Measurements from ENCODE around the gene ZNF688. TPM values are rescaled to one million over a fixed set of nuclear protein-coding genes. Genes with fewer than 3 reads are reported as not detected.

The ZNF688 gene
- total RNA-seq, 3 donors from 2014 or later (not counting 1 experiment from before 2014, with no cell fraction given) = 10.1 to 16.9 (median 16.5) TPM

DNA sequence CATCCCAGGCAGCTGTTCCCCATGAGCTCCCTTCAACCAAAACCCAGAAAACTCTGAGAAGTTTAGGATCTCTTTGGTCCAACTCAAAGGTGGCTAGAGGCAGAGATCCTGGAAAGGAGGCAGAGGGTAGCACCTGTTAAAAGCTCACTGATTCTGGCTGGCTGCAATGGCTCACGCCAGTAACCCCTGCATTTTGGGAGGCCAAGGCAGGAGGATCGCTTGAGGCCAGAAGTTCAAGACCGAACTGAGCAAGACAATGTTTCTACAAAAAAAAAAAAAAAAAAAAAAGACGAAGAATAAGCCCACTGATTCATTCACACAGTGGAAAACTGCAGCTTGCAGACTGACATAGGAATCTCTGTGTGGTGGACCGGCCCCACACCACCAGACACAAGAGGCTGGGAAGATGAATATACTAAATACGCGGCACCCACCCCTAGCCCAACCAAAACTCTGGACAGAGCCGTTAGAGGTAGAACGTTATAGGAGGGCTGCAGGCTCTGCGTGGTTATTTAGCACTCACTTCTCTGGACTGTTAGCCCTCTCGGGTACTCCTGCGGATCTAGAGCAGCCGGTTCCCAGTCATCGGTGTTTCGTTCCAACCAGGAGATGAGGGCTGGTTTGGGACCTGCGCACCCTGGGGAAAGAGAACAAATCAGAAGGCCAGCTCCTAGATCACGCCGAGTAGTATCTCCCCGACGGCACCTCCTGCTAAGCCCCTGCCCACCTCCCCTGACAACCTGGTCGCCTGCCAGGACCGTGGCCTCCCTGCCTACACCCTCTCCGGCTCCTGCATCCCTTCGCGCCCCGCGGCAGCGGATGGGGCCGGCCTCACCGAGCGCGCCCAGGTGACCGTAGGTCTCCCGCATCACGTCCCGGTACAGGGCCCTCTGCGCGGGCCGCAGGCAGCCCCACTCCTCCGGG, 37.8 kb upstream of the ZNF688 start:
- H3K9me3 Mint-ChIP-seq = no peaks in the 10 kb centered on the region
- WGBS (ENCODE audit: insufficient coverage) = 20% methylated on average over 39 of the region's 40 CpGs
- ATAC-seq = peak in 2 of 3 donors; percentile 41 to 62

DNA sequence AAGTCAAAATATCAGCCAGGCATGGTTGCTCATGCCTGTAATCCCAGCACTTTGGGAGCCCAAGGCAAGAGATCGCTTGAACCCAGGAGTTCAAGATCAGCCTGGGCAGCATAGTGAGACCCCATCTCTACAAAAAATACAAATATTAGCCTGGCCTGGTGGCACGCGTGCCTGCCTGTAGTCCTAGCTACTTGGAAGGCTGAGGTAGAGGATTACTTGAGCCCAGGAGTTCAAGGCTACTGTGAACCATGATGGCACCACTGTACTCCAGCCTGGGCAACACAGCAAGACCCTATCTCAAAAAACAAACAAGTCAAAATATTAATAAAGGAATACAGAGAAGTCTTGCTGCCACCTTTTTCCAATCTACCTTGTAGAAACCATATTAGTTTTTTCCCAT, 34.5 kb upstream of the ZNF688 start:
- no peak for ATAC-seq
- peaks cover 5 to 14% of the 10 kb centered on the region in 2 donors for H3K4me1 Mint-ChIP-seq
- Histone ChIP-seq H3K4me3 (ENCODE audit: low read length) (no peak overlapping the region), H3K9me3 (ENCODE audit: control insufficient read depth, insufficient read depth, low read length) (no peaks in the 10 kb centered on the region), H3K27me3 (ENCODE audit: control insufficient read depth, insufficient read depth, low read length) (no peaks in the 10 kb centered on the region), H3K4me1 (ENCODE audit: control insufficient read depth, insufficient read depth, low read length) (peaks cover 20% of the 10 kb centered on the region), H3K36me3 (ENCODE audit: control insufficient read depth, insufficient read depth, low read length) (peaks cover 26% of the 10 kb centered on the region), H3K27ac (ENCODE audit: low read length) (no peak overlapping the region)
- no peaks in the 10 kb centered on the region for H3K36me3 Mint-ChIP-seq
- H3K27ac Mint-ChIP-seq = no peak overlapping the region
- 88% methylated on average over 1 of the region's 3 CpGs for WGBS (ENCODE audit: insufficient coverage)
- no peaks in the 10 kb centered on the region for H3K9me3 Mint-ChIP-seq
- no peaks in the 10 kb centered on the region for H3K27me3 Mint-ChIP-seq (ENCODE audit: low read depth in 2 of 2)
- no peak for DNase-seq
- H3K4me3 Mint-ChIP-seq = no peak overlapping the region
- TF ChIP-seq, protein P1, sequence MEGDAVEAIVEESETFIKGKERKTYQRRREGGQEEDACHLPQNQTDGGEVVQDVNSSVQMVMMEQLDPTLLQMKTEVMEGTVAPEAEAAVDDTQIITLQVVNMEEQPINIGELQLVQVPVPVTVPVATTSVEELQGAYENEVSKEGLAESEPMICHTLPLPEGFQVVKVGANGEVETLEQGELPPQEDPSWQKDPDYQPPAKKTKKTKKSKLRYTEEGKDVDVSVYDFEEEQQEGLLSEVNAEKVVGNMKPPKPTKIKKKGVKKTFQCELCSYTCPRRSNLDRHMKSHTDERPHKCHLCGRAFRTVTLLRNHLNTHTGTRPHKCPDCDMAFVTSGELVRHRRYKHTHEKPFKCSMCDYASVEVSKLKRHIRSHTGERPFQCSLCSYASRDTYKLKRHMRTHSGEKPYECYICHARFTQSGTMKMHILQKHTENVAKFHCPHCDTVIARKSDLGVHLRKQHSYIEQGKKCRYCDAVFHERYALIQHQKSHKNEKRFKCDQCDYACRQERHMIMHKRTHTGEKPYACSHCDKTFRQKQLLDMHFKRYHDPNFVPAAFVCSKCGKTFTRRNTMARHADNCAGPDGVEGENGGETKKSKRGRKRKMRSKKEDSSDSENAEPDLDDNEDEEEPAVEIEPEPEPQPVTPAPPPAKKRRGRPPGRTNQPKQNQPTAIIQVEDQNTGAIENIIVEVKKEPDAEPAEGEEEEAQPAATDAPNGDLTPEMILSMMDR (IDR thresholded peaks at IDR 0.05) = no peak
- intact Hi-C loops (cut with micrococcal nuclease) = no loop called here

More for the DNA sequence above, 37.8 kb upstream of the ZNF688 start:
- peak overlapping the region; percentile 91 to 96 for H3K27ac Mint-ChIP-seq
- TF ChIP-seq, protein P1 (IDR thresholded peaks at IDR 0.05) = no peak
- no peaks in the 10 kb centered on the region for H3K27me3 ChIP-seq (ENCODE audit: control insufficient read depth, insufficient read depth, low read length)
- H3K36me3 ChIP-seq (ENCODE audit: control insufficient read depth, insufficient read depth, low read length) = peaks cover 10% of the 10 kb centered on the region
- H3K36me3 Mint-ChIP-seq = no peaks in the 10 kb centered on the region
- H3K27me3 Mint-ChIP-seq (ENCODE audit: low read depth in 2 of 2) = no peaks in the 10 kb centered on the region
- H3K9me3 ChIP-seq (ENCODE audit: control insufficient read depth, insufficient read depth, low read length) = no peaks in the 10 kb centered on the region
- intact Hi-C loops (cut with micrococcal nuclease) = no loop called here
- H3K4me3 ChIP-seq (ENCODE audit: low read length) = peak overlapping the region; percentile 62
- DNase-seq = peak in 1 of 2 donors; percentile 58
- H3K27ac ChIP-seq (ENCODE audit: low read length) = peak overlapping the region; percentile 82
- peaks cover 20% of the 10 kb centered on the region for H3K4me1 ChIP-seq (ENCODE audit: control insufficient read depth, insufficient read depth, low read length)
- peak overlapping the region; percentile 96 for H3K4me3 Mint-ChIP-seq
- H3K4me1 Mint-ChIP-seq = peaks cover 5 to 14% of the 10 kb centered on the region in 2 donors

DNA sequence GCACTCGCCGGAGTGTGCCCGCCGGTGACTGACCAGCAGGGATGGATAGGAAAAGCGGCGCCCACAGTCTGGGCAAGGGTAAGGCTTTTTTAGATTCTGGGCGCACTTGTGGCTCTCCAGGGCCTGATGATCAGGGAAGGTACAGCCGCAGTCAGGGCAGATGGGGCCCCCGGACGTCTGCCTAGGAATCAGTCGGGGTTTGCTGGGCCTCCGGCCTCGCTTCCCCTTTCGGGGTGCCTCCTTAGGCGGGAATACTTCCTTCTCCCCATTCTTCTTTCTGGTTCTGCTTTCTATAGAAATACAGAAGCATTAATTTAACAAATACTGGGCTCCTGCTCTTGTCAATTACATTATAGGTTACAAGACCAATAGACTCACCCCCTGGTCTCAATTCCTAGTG, 33.6 kb upstream of the ZNF688 start:
- Mint-ChIP-seq H3K27ac (no peak overlapping the region), H3K36me3 (no peaks in the 10 kb centered on the region), H3K4me3 (no peak overlapping the region), H3K27me3 (ENCODE audit: low read depth in 2 of 2) (no peaks in the 10 kb centered on the region), H3K9me3 (no peaks in the 10 kb centered on the region), H3K4me1 (peaks cover under 1 to 9% of the 10 kb centered on the region in 2 donors)
- H3K36me3 ChIP-seq (ENCODE audit: control insufficient read depth, insufficient read depth, low read length) = peaks cover 26% of the 10 kb centered on the region
- TF ChIP-seq, protein P1 (IDR thresholded peaks at IDR 0.05) = no peak
- ATAC-seq (no peak), DNase-seq (no peak)
- 91% methylated on average over 15 of the region's 15 CpGs for WGBS (ENCODE audit: insufficient coverage)
- no peaks in the 10 kb centered on the region for H3K9me3 ChIP-seq (ENCODE audit: control insufficient read depth, insufficient read depth, low read length)
- intact Hi-C loops (cut with micrococcal nuclease) = no loop called here
- no peaks in the 10 kb centered on the region for H3K27me3 ChIP-seq (ENCODE audit: control insufficient read depth, insufficient read depth, low read length)
- H3K4me3 ChIP-seq (ENCODE audit: low read length) = no peak overlapping the region
- peaks cover 13% of the 10 kb centered on the region for H3K4me1 ChIP-seq (ENCODE audit: control insufficient read depth, insufficient read depth, low read length)
- no peak overlapping the region for H3K27ac ChIP-seq (ENCODE audit: low read length)
